Choroid plexus epithelial cell (primary cell): ENCODE measurements around the gene NAGA.
A peak's percentile ranks its signal among the peaks of the same experiment; 100 is the strongest.

Experiments used
- DNase-seq: peaks from one replicate; pipeline ENCODE4 v3.0.0-alpha.2; 2010; ENCODE audit warnings: low read depth
- H3K4me3 ChIP-seq: 2 replicates; pipeline ENCODE4 v1.5.1; 2011; ENCODE audit warnings: low read depth, mild to moderate bottlenecking, control low read depth, low read length, moderate library complexity
- TF ChIP-seq, protein P1 (sequence below): conservative IDR thresholded peaks from 2 replicates; pipeline ENCODE4 v1.5.1; 2011; ENCODE audit warnings: low read depth, mild to moderate bottlenecking, control low read depth, inconsistent platforms, low read length, moderate library complexity

The NAGA gene

DNA sequence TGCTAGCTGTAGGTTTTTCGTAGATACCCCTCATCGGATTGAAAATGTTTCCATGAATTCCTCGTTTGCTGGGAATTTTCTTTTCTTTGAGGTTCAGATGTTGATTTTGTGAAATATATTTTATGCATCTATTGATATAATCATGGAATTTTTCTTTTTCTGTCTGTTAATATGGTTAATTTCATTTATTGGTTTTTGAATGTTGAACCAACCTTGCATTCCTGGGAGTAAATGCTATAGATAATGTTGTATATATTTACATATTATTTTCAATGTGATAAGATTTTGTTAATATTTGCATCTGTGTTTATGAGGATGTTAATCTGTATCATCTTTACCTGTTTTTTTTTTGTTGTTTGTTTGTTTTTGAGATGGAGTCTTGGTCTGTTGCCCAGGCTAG, 30.6 kb upstream of the NAGA start:
- peak; percentile 17 for DNase-seq
- H3K4me3 ChIP-seq: no peak overlapping the region
- TF ChIP-seq, protein P1, sequence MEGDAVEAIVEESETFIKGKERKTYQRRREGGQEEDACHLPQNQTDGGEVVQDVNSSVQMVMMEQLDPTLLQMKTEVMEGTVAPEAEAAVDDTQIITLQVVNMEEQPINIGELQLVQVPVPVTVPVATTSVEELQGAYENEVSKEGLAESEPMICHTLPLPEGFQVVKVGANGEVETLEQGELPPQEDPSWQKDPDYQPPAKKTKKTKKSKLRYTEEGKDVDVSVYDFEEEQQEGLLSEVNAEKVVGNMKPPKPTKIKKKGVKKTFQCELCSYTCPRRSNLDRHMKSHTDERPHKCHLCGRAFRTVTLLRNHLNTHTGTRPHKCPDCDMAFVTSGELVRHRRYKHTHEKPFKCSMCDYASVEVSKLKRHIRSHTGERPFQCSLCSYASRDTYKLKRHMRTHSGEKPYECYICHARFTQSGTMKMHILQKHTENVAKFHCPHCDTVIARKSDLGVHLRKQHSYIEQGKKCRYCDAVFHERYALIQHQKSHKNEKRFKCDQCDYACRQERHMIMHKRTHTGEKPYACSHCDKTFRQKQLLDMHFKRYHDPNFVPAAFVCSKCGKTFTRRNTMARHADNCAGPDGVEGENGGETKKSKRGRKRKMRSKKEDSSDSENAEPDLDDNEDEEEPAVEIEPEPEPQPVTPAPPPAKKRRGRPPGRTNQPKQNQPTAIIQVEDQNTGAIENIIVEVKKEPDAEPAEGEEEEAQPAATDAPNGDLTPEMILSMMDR: no peak

DNA sequence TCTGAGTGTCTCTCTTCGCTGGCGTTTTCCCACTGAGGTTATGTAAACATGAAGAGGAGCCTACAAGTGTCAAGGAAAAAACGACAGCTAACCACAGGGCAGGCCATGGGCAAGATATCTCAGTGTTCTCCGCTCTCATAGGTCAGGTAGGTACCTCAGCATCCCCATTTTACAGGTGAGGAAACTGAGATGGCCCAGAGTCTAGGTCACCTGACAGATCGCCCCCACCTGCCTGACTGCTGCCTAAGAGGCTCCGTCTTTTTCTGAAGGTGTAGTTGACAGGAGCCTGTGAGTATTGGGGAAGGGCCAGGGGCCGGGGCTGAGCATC, 20.8 kb upstream of the NAGA start:
- TF ChIP-seq, protein P1: no peak
- no peak for DNase-seq
- H3K4me3 ChIP-seq: peak overlapping the region; percentile 98

DNA sequence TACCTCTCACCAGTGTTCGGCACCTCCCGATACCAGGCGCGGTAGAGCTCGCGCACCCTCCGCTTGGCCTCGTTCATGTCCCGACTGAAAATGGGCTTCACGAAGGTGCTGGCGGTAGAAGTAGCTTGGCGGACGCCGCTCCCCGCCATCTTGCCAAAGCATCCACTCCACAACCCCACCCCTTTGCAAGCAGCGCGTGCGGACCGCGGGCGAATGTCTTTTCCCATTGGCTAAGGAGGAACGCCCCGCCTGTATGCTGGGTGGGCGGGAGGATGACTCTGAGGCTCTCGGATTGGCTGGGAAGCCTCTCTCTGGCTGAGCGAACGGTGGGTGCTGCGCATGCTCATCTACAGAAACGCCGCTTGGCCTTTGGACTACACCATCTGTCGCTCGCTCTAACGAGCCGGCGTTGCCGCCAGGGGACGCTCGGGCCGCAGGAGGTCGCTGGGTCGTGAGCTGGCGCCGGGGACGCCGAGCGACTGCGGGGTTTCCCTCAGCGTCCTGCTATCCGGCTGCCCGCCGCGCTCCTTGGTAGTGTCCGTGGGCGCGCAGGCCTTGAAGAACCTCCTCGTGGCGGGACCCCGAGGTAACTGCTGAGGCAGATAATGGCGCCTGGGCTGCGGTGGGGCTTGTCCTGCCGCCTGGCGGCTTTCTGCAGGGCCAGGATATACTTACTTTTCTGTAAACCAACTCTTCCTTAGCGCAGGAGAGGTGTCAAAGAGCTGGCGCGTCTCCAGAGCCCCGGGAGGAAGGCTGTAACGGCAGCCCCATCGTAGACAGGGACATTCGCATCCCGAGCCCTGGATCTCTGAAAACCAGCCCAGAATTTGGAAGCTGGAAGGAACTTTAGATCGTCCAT, 20.2 kb upstream of the NAGA start, which contains the start of gene NDUFA6:
Gene NDUFA6, minus strand, starts transcription at position 177 of the 859 bp plus-strand sequence. Its CDS starts 28 bp downstream, at position 149.
- TF ChIP-seq, protein P1: peak; percentile 71

DNA sequence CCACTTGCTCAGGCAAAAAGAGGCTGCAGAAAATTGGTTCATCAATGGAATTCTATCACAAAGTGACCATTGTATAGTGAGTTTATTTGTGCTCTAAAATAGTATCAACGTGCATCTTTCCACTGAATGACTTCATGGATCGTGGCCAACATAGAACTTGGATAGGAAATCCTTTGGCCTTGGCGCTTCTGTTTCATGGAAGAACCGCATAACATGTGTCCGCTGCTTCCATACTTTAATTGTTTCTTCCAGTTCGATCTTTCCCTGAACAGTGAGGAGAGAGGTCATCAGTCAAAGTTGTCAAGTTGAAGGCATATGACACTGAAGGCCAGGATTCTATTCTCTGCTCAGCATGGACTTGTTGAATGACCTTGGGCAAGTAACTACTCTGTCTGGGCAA, 15.4 kb upstream of the NAGA start:
- no peak overlapping the region for H3K4me3 ChIP-seq
- TF ChIP-seq, protein P1: no peak
- DNase-seq: no peak

More for the DNA sequence above, 20.2 kb upstream of the NAGA start, which contains the start of gene NDUFA6:
- DNase-seq: peak; percentile 99
- H3K4me3 ChIP-seq: peak within 1 kb of the TSS; percentile 98

DNA sequence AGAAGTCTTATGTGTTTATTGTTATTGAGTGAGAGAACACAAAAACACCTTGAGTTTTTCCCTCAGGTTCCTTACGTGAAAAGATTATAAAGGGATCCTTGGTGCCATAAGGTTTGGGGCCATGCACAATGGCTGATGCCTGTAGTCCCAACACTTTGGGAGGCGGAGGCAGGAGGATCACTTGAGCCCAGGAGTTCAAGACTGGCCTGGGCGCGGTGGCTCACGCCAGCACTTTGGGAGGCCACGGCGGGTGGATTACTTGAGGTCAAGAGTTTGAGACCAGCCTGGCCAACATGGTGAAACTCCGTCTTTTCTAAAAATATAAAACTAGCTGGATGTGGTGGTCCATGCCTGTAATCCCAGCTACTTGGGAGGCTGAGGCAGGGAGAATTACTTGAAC, 14.3 kb upstream of the NAGA start:
- H3K4me3 ChIP-seq: no peak overlapping the region
- no peak for DNase-seq
- TF ChIP-seq, protein P1: no peak

DNA sequence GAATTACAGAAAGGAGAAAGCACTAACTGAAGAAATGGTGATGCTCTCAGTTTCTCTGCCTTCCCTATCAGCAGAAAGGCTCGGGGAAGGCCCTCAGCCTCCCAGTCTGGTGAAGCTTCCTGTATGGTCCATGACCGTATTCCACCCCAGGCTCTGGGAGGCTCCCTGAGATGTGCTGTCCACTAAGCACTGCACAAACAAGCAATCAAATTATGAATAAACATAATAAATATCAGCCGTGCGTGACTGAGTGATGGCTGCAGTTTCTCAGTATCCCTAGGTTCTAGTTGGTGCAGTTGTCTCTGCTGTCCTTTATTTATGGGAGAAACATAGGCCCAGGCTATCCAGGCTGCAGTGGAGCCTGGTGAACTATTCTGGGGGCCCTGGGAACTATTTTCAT, 12.5 kb upstream of the NAGA start:
- H3K4me3 ChIP-seq: no peak overlapping the region
- TF ChIP-seq, protein P1: no peak
- DNase-seq: no peak

DNA sequence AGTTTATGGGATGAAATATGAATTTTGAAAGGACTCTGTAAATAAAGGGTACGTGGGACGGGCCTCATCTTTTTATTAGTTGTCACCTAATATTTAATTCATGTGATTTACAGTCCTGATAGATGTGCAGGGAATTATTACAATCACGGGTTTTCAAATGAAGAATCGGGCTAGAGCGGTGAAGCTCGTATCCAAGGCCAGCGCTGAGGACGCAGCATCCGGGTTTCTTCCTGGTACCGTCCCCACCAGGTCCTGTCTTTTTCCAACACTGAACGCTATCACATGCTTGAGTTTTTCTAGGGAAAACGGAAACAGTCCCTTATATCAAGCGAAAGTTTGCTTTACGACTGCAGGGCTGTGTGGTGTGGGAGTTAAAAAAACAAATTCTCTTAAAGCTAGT, 9.7 kb upstream of the NAGA start:
- TF ChIP-seq, protein P1: no peak
- DNase-seq: peak; percentile 63
- H3K4me3 ChIP-seq: peak overlapping the region; percentile 87
